ENCODE data around the gene CLEC18C. TPM values are rescaled to one million over a fixed set of nuclear protein-coding genes. Genes with fewer than 3 reads are reported as not detected.
A peak's percentile ranks its signal among the peaks of the same experiment; 100 is the strongest.
"Not testable (repeated sequence)": the region's sequence is repeated elsewhere in the genome, so short reads cannot be mapped to it uniquely, and the experiment has no call there.

CLEC18C gene
- polyA plus RNA-seq, 3 donors = 0.65 TPM; not detected in 2

- H3K4me3 ChIP-seq (replicated peaks in 1 of 3; ENCODE audit: low read depth in 2 of 3, low read length in 3 of 3); H3K27me3 ChIP-seq (ENCODE audit: control insufficient read depth in 2 of 2, insufficient read depth in 2 of 2, low read length in 2 of 2); H4K20me1 ChIP-seq (ENCODE audit: insufficient read depth, low read length); H3K9ac ChIP-seq (ENCODE audit: insufficient read depth, low read length, poor library complexity, severe bottlenecking); H3K4me3 Mint-ChIP-seq; H3K4me2 ChIP-seq (replicated peaks; ENCODE audit: extremely low read depth, low read length, poor library complexity, severe bottlenecking); DNase-seq; H2AFZ ChIP-seq (ENCODE audit: insufficient read depth, low read depth, low read length, poor library complexity, severe bottlenecking); H3K27ac ChIP-seq (ENCODE audit: low read depth in 1 of 2, low read length in 2 of 2); H3K9me3 ChIP-seq (replicated peaks in 1 of 2; ENCODE audit: control insufficient read depth in 1 of 2, insufficient read depth in 1 of 2, low read length in 2 of 2); H3K4me1 Mint-ChIP-seq; H3K9me3 Mint-ChIP-seq; H3K79me2 ChIP-seq (ENCODE audit: insufficient read depth, low read length); H3K27me3 Mint-ChIP-seq (ENCODE audit: low read depth in 3 of 3); H3K4me1 ChIP-seq (ENCODE audit: control insufficient read depth in 1 of 2, insufficient read depth in 2 of 2, low read length in 2 of 2); intact Hi-C loops (cut with micrococcal nuclease): not testable (repeated sequence)
- H3K36me3 Mint-ChIP-seq = peaks cover 72 to 78% of the 10 kb centered on the region in 2 donors
- peak overlapping the region in 1 of 7 donors; percentile 28 for H3K27ac Mint-ChIP-seq
- 93% methylated on average over 4 of the region's 9 CpGs for WGBS (ENCODE audit: insufficient coverage)
- peaks cover 69 to 80% of the 10 kb centered on the region in 2 donors for H3K36me3 ChIP-seq (replicated peaks in 1 of 2; ENCODE audit: control insufficient read depth in 1 of 2, insufficient read depth in 2 of 2, low read length in 2 of 2)
Measured at GRCh38 chr16:70143231-70143895, 30.2 kb upstream of the CLEC18C start.

DNA sequence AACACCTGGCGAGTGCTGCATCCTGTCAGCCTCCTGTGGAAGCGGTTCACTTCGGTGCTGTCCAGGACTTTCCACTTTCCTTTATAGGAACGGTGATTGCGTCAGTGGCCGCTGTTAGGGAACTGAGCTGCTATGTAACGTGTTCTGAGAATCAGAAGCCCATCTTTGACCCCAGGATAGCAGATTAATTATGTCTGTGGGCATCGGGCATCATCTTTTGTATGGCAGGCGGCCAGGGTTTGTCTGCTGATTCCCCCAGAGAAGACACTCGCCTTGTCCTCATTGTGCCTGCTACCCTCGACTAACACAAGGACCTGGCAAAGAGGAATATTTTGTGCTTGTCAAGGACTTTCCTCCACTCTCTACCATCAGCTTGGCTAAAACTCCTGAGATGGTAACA lies 25.7 kb upstream of the CLEC18C start:
- H3K79me2 ChIP-seq (ENCODE audit: insufficient read depth, low read length); H3K4me3 ChIP-seq (replicated peaks in 1 of 3; ENCODE audit: low read depth in 2 of 3, low read length in 3 of 3); intact Hi-C loops (cut with micrococcal nuclease); H3K27me3 Mint-ChIP-seq (ENCODE audit: low read depth in 3 of 3); H4K20me1 ChIP-seq (ENCODE audit: insufficient read depth, low read length); H3K4me1 Mint-ChIP-seq; H3K9ac ChIP-seq (ENCODE audit: insufficient read depth, low read length, poor library complexity, severe bottlenecking); H3K4me1 ChIP-seq (ENCODE audit: control insufficient read depth in 1 of 2, insufficient read depth in 2 of 2, low read length in 2 of 2); H3K9me3 Mint-ChIP-seq; H3K27ac ChIP-seq (ENCODE audit: low read depth in 1 of 2, low read length in 2 of 2); H3K9me3 ChIP-seq (replicated peaks in 1 of 2; ENCODE audit: control insufficient read depth in 1 of 2, insufficient read depth in 1 of 2, low read length in 2 of 2); DNase-seq; H3K4me2 ChIP-seq (replicated peaks; ENCODE audit: extremely low read depth, low read length, poor library complexity, severe bottlenecking); H3K4me3 Mint-ChIP-seq; H3K27ac Mint-ChIP-seq; H2AFZ ChIP-seq (ENCODE audit: insufficient read depth, low read depth, low read length, poor library complexity, severe bottlenecking); H3K27me3 ChIP-seq (ENCODE audit: control insufficient read depth in 2 of 2, insufficient read depth in 2 of 2, low read length in 2 of 2): not testable (repeated sequence)
- WGBS (ENCODE audit: insufficient coverage) = no CpG with 5 or more reads among the region's 11 CpGs
- H3K36me3 ChIP-seq (replicated peaks in 1 of 2; ENCODE audit: control insufficient read depth in 1 of 2, insufficient read depth in 2 of 2, low read length in 2 of 2) = peaks cover 77 to 79% of the 10 kb centered on the region in 2 donors
- peaks cover 73 to 81% of the 10 kb centered on the region in 2 donors for H3K36me3 Mint-ChIP-seq

GRCh38 chr16:70148453-70148852 lies 25.1 kb upstream of the CLEC18C start:
- H4K20me1 ChIP-seq (ENCODE audit: insufficient read depth, low read length); H3K4me3 ChIP-seq (replicated peaks in 1 of 3; ENCODE audit: low read depth in 2 of 3, low read length in 3 of 3); H3K79me2 ChIP-seq (ENCODE audit: insufficient read depth, low read length); H3K27me3 ChIP-seq (ENCODE audit: control insufficient read depth in 2 of 2, insufficient read depth in 2 of 2, low read length in 2 of 2); DNase-seq; H3K4me3 Mint-ChIP-seq; H3K27ac ChIP-seq (ENCODE audit: low read depth in 1 of 2, low read length in 2 of 2); H2AFZ ChIP-seq (ENCODE audit: insufficient read depth, low read depth, low read length, poor library complexity, severe bottlenecking); H3K9me3 ChIP-seq (replicated peaks in 1 of 2; ENCODE audit: control insufficient read depth in 1 of 2, insufficient read depth in 1 of 2, low read length in 2 of 2); H3K27me3 Mint-ChIP-seq (ENCODE audit: low read depth in 3 of 3); intact Hi-C loops (cut with micrococcal nuclease); H3K9me3 Mint-ChIP-seq; H3K9ac ChIP-seq (ENCODE audit: insufficient read depth, low read length, poor library complexity, severe bottlenecking); H3K4me1 Mint-ChIP-seq; H3K4me2 ChIP-seq (replicated peaks; ENCODE audit: extremely low read depth, low read length, poor library complexity, severe bottlenecking); H3K4me1 ChIP-seq (ENCODE audit: control insufficient read depth in 1 of 2, insufficient read depth in 2 of 2, low read length in 2 of 2): not testable (repeated sequence)
- Mint-ChIP-seq H3K36me3 (peaks cover 71 to 81% of the 10 kb centered on the region in 2 donors), H3K27ac (peak overlapping the region in 1 of 7 donors; percentile 48)
- peaks cover 77 to 79% of the 10 kb centered on the region in 2 donors for H3K36me3 ChIP-seq (replicated peaks in 1 of 2; ENCODE audit: control insufficient read depth in 1 of 2, insufficient read depth in 2 of 2, low read length in 2 of 2)
- no CpG with 5 or more reads among the region's 6 CpGs for WGBS (ENCODE audit: insufficient coverage)

- H3K4me3 ChIP-seq (replicated peaks in 1 of 3; ENCODE audit: low read depth in 2 of 3, low read length in 3 of 3); DNase-seq; H3K9me3 Mint-ChIP-seq; H3K27ac ChIP-seq (ENCODE audit: low read depth in 1 of 2, low read length in 2 of 2); intact Hi-C loops (cut with micrococcal nuclease); H3K4me2 ChIP-seq (replicated peaks; ENCODE audit: extremely low read depth, low read length, poor library complexity, severe bottlenecking); H3K4me3 Mint-ChIP-seq; H3K27me3 Mint-ChIP-seq (ENCODE audit: low read depth in 3 of 3); H3K9me3 ChIP-seq (replicated peaks in 1 of 2; ENCODE audit: control insufficient read depth in 1 of 2, insufficient read depth in 1 of 2, low read length in 2 of 2); H3K79me2 ChIP-seq (ENCODE audit: insufficient read depth, low read length); H2AFZ ChIP-seq (ENCODE audit: insufficient read depth, low read depth, low read length, poor library complexity, severe bottlenecking); H3K4me1 Mint-ChIP-seq; H3K27me3 ChIP-seq (ENCODE audit: control insufficient read depth in 2 of 2, insufficient read depth in 2 of 2, low read length in 2 of 2); H3K27ac Mint-ChIP-seq; H3K4me1 ChIP-seq (ENCODE audit: control insufficient read depth in 1 of 2, insufficient read depth in 2 of 2, low read length in 2 of 2); H3K9ac ChIP-seq (ENCODE audit: insufficient read depth, low read length, poor library complexity, severe bottlenecking); H4K20me1 ChIP-seq (ENCODE audit: insufficient read depth, low read length): not testable (repeated sequence)
- H3K36me3 Mint-ChIP-seq = peaks cover 72 to 83% of the 10 kb centered on the region in 2 donors
- WGBS (ENCODE audit: insufficient coverage) = 97% methylated on average over 4 of the region's 8 CpGs
- H3K36me3 ChIP-seq (replicated peaks in 1 of 2; ENCODE audit: control insufficient read depth in 1 of 2, insufficient read depth in 2 of 2, low read length in 2 of 2) = peaks cover 77 to 82% of the 10 kb centered on the region in 2 donors
Measured at GRCh38 chr16:70149296-70149695, 24.3 kb upstream of the CLEC18C start.
